Ovary (tissue), 9 donors: Measurements from ENCODE around the gene DCTPP1. TPM values are rescaled to one million over a fixed set of nuclear protein-coding genes. Genes with fewer than 3 reads are reported as not detected.

Source experiments
- DNase-seq, 5 donors: peaks; one replicate each; pipeline ENCODE4 v3.0.0-alpha.2; 2019 to 2020
- H3K27ac ChIP-seq, 2 donors: fragments of 200-600 bp; one replicate each; pipeline versions ENCODE4 v1.5.1 to v1.8.0; 2019 to 2022
- H3K27me3 ChIP-seq: fragments of 200-600 bp; one replicate; pipeline ENCODE4 v1.8.0; 2022
- H3K36me3 ChIP-seq: fragments of 200-600 bp; sonication (generic); one replicate; pipeline ENCODE4 v1.5.1; 2019
- H3K4me1 ChIP-seq: one replicate; pipeline ENCODE4 v1.8.1; 2013; ENCODE audit warnings: mild to moderate bottlenecking, moderate library complexity; ENCODE audit not compliant: insufficient read depth
- H3K4me3 ChIP-seq: fragments of 200-600 bp; sonication (generic); one replicate; pipeline ENCODE4 v1.5.1; 2017
- H3K9me3 ChIP-seq, 2 donors: fragments of 200-600 bp in 1 of 2; sonication (generic) in 1 of 2; one replicate each; pipeline versions ENCODE4 v1.5.1 to v1.8.1; 2013 to 2019; ENCODE audit warnings: mild to moderate bottlenecking in 1 of 2, moderate library complexity in 1 of 2
- CTCF ChIP-seq, 3 donors: fragments of 450-650 bp in 2 of 3; fragments of 200-600 bp in 1 of 3; IDR thresholded peaks; one replicate each; pipeline versions ENCODE4 v1.5.1 to v1.8.0; 2016 to 2022; ENCODE audit warnings: antibody characterized with exemption in 3 of 3, mild to moderate bottlenecking in 1 of 3
- EP300 ChIP-seq: sonication (generic); formaldehyde crosslinking; IDR thresholded peaks from one replicate; pipeline ENCODE4 v1.6.1; 2017; ENCODE audit warnings: antibody characterized with exemption
- POLR2A ChIP-seq: fragments of 450-650 bp; IDR thresholded peaks from one replicate; pipeline ENCODE4 v1.6.1; 2017; ENCODE audit warnings: antibody characterized with exemption, mild to moderate bottlenecking, moderate library complexity
- WGBS, 3 donors: extraction: QIAGEN DNeasy Blood & Tissue Kit in 1 of 3; methylation state at CpG; one replicate each; pipeline versions ENCODE4 v1.1.5 to v1.1.7; 2013 to 2017; 5-methylcytosine and 5-hydroxymethylcytosine counted together
- intact Hi-C, 4 donors: fragments of 100-400 bp; cut with DNase I; formaldehyde crosslinking; loops; one replicate each; pipeline versions ENCODE4 v1.11.0 to v1.15.1; 2022 to 2023
- polyA plus RNA-seq, 2 donors: library from polyadenylated mRNA; stranded (reverse); fragments of 200-250 nt in 1 of 2; fragments of 350-450 nt in 1 of 2; fragmentation: Illumina TruSeq in 1 of 2; extraction: RNeasy Lipid Tissue Mini Kit (QIAGEN cat#74804) in 1 of 2; gene quantifications; one replicate each; pipeline ENCODE4 v1.2.3, GENCODE V29; 2013 to 2014
- total RNA-seq, 7 donors: library from RNA; depleted of rRNA in 2 of 7; stranded (reverse); fragments of >200 nt in 2 of 7; fragmentation: NEBNext Ultra II Directional in 3 of 7; extraction: Animal tissue kit (Norgen Biotek cat#: 25700) in 3 of 7; gene quantifications; one replicate each; pipeline versions ENCODE4 v1.1.0 to v1.2.4, GENCODE V29; 2016 to 2023
- donor health status: DM: no; HTN: no; CAD: no; lungs with moderate emphysema.
- donor health status: DM: no; HTN: no; CAD: no.
- donor health status: Bipolar disorder and iron deficiency.
- donor health status: DM: yes; HTN: yes; CAD: no.
- donor health status: DM: no; HTN: no; CAD: no.
- donor health status: DM: yes; HTN: yes; CAD: no.

Gene DCTPP1
- total and polyA plus RNA-seq, 9 donors, result 13.2 to 34.4 (median 22.6) TPM

- WGBS, 3 donors, result 14 to 15% (median 15%) methylated on average over 13 of the region's 13 CpGs
- Histone ChIP-seq H3K4me3 (peak overlapping the region; percentile 78), H3K36me3 (no peaks in the 10 kb centered on the region), H3K27ac (no peak overlapping the region), H3K4me1 (peaks cover 2% of the 10 kb centered on the region), H3K27me3 (no peaks in the 10 kb centered on the region), H3K9me3 (no peaks in the 10 kb centered on the region)
- TF ChIP-seq POLR2A (no peak), CTCF (IDR thresholded peaks at IDR 0.05) (no peak), EP300 (no peak)
- no peak for DNase-seq
- intact Hi-C loops, result loop anchor here in 1 of 4 donors (10.0 kb wide), 1 partner anchor 301 kb away; the partner anchor contains the start of genes TBX6 and YPEL3
These were observed 33.7 kb downstream of the DCTPP1 start for GRCh38 chr16:30395992-30396585.

- Histone ChIP-seq H3K4me3 (peak within 1 kb of the TSS; percentile 78), H3K27me3 (no peaks in the 10 kb centered on the region), H3K36me3 (no peaks in the 10 kb centered on the region), H3K9me3 (no peaks in the 10 kb centered on the region), H3K4me1 (peaks cover 2% of the 10 kb centered on the region), H3K27ac (no peak within 1 kb of the TSS)
- DNase-seq, result peak; percentile 82 to 92 (median 84)
- intact Hi-C loops, result loop anchor here in 1 of 4 donors (10.0 kb wide), 1 partner anchor 301 kb away; the partner anchor contains the start of genes TBX6 and YPEL3
- TF ChIP-seq CTCF (IDR thresholded peaks at IDR 0.05), result peak; percentile 5 to 61 (median 8)
- no peak for TF ChIP-seq POLR2A
- no peak for TF ChIP-seq EP300
- 0% methylated on average over 14 to 103 of the region's 103 CpGs for WGBS, 3 donors
These were observed 34.5 kb downstream of the DCTPP1 start, which contains the start of gene ZNF48 for GRCh38 chr16:30395155-30395991. TSS of gene ZNF48 (plus strand) at chr16:30395420. CDS start at chr16:30395795, 375 bp downstream.

GRCh38 chr16:30394592-30395154 is 35.2 kb downstream of the DCTPP1 start:
- H3K9me3 ChIP-seq, result no peaks in the 10 kb centered on the region
- no peak overlapping the region for H3K27ac ChIP-seq
- intact Hi-C loops, result loop anchor here in 1 of 4 donors (10.0 kb wide), 1 partner anchor 300 kb away; the partner anchor contains the start of genes TBX6 and YPEL3
- no peaks in the 10 kb centered on the region for H3K36me3 ChIP-seq
- peak overlapping the region; percentile 78 for H3K4me3 ChIP-seq
- DNase-seq, result no peak
- H3K27me3 ChIP-seq, result no peaks in the 10 kb centered on the region
- WGBS, 3 donors, result 1 to 3% (median 2%) methylated on average over 28 to 31 of the region's 31 CpGs
- H3K4me1 ChIP-seq, result peaks cover 2% of the 10 kb centered on the region
- no peak for TF ChIP-seq EP300
- TF ChIP-seq POLR2A, result no peak
- no peak for TF ChIP-seq CTCF (IDR thresholded peaks at IDR 0.05)

GRCh38 chr16:30383521-30383920 is 46.3 kb downstream of the DCTPP1 start:
- no peaks in the 10 kb centered on the region for H3K27me3 ChIP-seq
- peak overlapping the region in 1 of 2 donors; percentile 21 for H3K27ac ChIP-seq
- 2 to 15% (median 13%) methylated on average over 2 of the region's 2 CpGs for WGBS, 3 donors
- H3K9me3 ChIP-seq, result no peaks in the 10 kb centered on the region
- no peaks in the 10 kb centered on the region for H3K36me3 ChIP-seq
- intact Hi-C loops, result no loop called here
- peaks cover 4% of the 10 kb centered on the region for H3K4me1 ChIP-seq
- no peak for DNase-seq
- no peak for TF ChIP-seq POLR2A
- TF ChIP-seq CTCF (IDR thresholded peaks at IDR 0.05), result no peak
- no peak for TF ChIP-seq EP300
- H3K4me3 ChIP-seq, result no peak overlapping the region
